ENCODE measurements around the gene ALDH3B1.

Gene ALDH3B1

DNA sequence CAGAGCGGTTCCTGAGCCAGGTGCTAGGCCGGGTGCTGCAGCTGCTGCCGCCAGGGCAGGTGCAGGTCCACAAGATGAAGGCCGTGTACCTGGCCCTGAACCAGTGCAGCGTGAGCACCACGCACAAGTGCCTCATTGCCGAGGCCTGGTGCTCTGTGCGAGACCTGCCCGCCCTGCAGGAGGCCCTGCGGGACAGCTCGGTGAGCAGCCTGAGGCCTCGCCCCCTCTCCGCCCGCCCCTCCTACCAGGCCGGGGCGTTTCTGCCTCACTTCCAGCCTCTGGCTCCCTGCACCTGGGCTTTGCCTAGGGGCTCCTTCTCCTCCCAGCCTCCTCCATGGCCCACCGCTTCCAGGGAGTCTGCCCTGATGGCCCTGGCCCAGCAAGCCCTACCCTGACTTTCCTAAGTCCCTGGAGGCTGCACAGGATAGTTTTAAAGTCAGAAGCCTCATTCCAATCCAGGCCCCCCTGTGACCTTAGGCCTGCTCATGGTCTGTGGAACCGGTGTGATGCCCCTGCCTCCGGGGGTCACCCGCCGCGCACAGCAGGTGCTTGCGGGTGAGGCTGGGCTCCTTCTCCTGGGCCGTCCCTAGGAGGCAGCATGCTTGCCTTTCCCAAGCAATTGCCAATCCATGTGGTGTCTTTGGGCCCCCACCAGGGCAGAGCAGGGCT is 34.2 kb downstream of the ALDH3B1 start:
- TF ChIP-seq JUND (IDR thresholded peaks at IDR 0.05; ENCODE audit: low read depth) = no peak
- in situ Hi-C loops (cut with HindIII; ENCODE audit: low pct_unique_long_range_greater_than_20kb, low sequenced_read_pairs) = no loop called here
- no peak for DNase-seq (ENCODE audit: low read depth in 1 of 2, low spot score in 1 of 2)

DNA sequence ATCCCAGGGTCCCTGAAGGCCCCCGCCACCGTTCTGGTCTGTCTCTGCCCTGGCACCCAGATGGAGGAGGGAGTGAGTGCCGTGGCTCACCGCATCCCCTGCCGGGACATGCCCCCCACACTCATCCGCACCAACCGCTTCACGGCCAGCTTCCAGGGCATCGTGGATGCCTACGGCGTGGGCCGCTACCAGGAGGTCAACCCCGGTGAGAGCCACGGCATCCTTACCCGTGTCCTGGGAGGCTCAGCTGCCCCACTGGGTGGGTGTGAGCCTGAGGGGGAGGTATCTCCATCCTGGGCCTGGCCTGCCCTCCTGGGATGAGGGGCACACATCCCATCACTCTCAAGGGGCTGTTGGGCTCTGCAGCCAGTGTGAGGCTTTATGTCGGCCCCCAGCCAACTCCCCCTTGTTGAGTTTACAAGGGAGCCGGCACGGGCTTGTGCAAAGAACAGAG is 34.8 kb downstream of the ALDH3B1 start:
- TF ChIP-seq JUND (IDR thresholded peaks at IDR 0.05; ENCODE audit: low read depth) = no peak
- DNase-seq (ENCODE audit: low read depth in 1 of 2, low spot score in 1 of 2) = no peak
- in situ Hi-C loops (cut with HindIII; ENCODE audit: low pct_unique_long_range_greater_than_20kb, low sequenced_read_pairs) = no loop called here

GRCh38 chr11:68047437-68048290 is 37.5 kb downstream of the ALDH3B1 start:
- in situ Hi-C loops (cut with HindIII; ENCODE audit: low pct_unique_long_range_greater_than_20kb, low sequenced_read_pairs) = no loop called here
- no peak for DNase-seq (ENCODE audit: low read depth in 1 of 2, low spot score in 1 of 2)
- TF ChIP-seq JUND (IDR thresholded peaks at IDR 0.05; ENCODE audit: low read depth) = no peak

DNA sequence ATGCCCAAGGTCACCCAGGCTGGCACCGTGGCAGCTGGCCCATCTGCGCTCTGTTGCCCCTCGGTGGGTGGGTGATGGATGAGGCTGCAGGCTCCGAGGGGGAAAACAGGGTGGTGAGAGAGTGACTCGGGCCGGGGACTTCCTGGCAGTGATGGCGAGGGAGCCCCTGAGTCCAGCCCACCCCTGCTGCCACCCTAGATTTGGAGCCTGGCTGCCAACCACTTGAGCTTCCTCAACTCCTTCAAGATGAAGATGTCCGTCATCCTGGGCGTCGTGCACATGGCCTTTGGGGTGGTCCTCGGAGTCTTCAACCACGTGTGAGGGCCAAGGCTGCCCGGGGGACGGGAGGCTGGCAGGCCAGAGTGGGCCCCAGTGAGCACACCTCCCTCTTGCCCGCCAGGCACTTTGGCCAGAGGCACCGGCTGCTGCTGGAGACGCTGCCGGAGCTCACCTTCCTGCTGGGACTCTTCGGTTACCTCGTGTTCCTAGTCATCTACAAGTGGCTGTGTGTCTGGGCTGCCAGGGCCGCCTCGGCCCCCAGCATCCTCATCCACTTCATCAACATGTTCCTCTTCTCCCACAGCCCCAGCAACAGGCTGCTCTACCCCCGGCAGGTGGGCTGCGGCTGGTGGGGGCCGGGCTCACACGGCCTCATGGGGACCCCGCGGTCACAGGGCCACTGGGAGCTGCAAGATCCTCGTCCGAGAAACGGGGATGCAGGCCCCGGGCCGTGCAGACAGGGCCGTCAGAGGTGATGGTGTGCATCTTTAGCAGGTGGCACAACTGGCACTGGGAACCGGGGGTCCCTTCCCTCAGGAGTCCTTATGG is 38.8 kb downstream of the ALDH3B1 start:
- in situ Hi-C loops (cut with HindIII; ENCODE audit: low pct_unique_long_range_greater_than_20kb, low sequenced_read_pairs) = no loop called here
- DNase-seq (ENCODE audit: low read depth in 1 of 2, low spot score in 1 of 2) = no peak
- TF ChIP-seq JUND (IDR thresholded peaks at IDR 0.05; ENCODE audit: low read depth) = no peak

DNA sequence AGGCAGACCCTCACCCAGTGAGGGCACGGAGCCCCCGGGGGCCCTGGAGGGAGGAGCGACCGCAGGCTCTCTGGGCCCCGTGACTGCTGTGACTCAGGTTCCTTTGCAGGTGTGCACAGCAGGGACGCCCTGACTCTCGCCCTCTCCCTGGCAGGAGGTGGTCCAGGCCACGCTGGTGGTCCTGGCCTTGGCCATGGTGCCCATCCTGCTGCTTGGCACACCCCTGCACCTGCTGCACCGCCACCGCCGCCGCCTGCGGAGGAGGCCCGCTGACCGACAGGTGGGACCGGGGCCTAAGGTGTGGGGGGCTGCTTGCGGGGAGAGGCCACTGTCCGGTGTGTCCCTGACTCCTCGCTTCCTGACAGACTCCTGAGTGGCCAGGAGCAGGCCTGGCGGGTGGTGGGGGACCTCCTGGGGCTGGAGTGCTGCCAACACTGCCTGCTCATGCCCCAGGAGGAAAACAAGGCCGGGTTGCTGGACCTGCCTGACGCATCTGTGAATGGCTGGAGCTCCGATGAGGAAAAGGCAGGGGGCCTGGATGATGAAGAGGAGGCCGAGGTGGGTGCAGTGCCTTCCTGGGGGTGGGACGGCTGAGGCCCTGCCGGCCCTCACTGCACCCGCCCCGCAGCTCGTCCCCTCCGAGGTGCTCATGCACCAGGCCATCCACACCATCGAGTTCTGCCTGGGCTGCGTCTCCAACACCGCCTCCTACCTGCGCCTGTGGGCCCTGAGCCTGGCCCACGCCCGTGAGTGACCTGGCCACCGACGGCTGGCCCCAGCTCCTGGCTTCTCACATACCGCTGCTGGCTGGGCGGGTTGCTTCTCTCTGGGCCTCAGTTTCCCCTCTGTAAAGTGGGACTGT is 39.6 kb downstream of the ALDH3B1 start:
- in situ Hi-C loops (cut with HindIII; ENCODE audit: low pct_unique_long_range_greater_than_20kb, low sequenced_read_pairs) = no loop called here
- no peak for DNase-seq (ENCODE audit: low read depth in 1 of 2, low spot score in 1 of 2)
- no peak for TF ChIP-seq JUND (IDR thresholded peaks at IDR 0.05; ENCODE audit: low read depth)

GRCh38 chr11:68050371-68050841 is 40.3 kb downstream of the ALDH3B1 start:
- DNase-seq (ENCODE audit: low read depth in 1 of 2, low spot score in 1 of 2) = no peak
- in situ Hi-C loops (cut with HindIII; ENCODE audit: low pct_unique_long_range_greater_than_20kb, low sequenced_read_pairs) = no loop called here
- no peak for TF ChIP-seq JUND (IDR thresholded peaks at IDR 0.05; ENCODE audit: low read depth)

- TF ChIP-seq JUND (IDR thresholded peaks at IDR 0.05; ENCODE audit: low read depth) = no peak
- no peak for DNase-seq (ENCODE audit: low read depth in 1 of 2, low spot score in 1 of 2)
These were observed 41.3 kb downstream of the ALDH3B1 start for GRCh38 chr11:68051191-68052136.

GRCh38 chr11:68052137-68052873 is 42.2 kb downstream of the ALDH3B1 start:
- in situ Hi-C loops (cut with HindIII; ENCODE audit: low pct_unique_long_range_greater_than_20kb, low sequenced_read_pairs) = no loop called here
- no peak for TF ChIP-seq JUND (IDR thresholded peaks at IDR 0.05; ENCODE audit: low read depth)
- no peak for DNase-seq (ENCODE audit: low read depth in 1 of 2, low spot score in 1 of 2)

More at GRCh38 chr11:68051191-68052136, 41.3 kb downstream of the ALDH3B1 start:
- in situ Hi-C loops (cut with HindIII; ENCODE audit: low pct_unique_long_range_greater_than_20kb, low sequenced_read_pairs) = no loop called here

GRCh38 chr11:68053117-68053516 is 43.0 kb downstream of the ALDH3B1 start:
- in situ Hi-C loops (cut with HindIII; ENCODE audit: low pct_unique_long_range_greater_than_20kb, low sequenced_read_pairs) = no loop called here
- no peak for TF ChIP-seq JUND (IDR thresholded peaks at IDR 0.05; ENCODE audit: low read depth)
- no peak for DNase-seq (ENCODE audit: low read depth in 1 of 2, low spot score in 1 of 2)
